Ishikawa (cell line): ENCODE results near the gene ZFP30.

Experiments
- CEBPB ChIP-seq: IDR thresholded peaks from 2 replicates; pipeline ENCODE4 v1.6.1; 2012
- CREB1 ChIP-seq: IDR thresholded peaks from 2 replicates; pipeline ENCODE4 v1.6.1; 2012; ENCODE audit warnings: low read depth
- EGR1 ChIP-seq: IDR thresholded peaks from 2 replicates; pipeline ENCODE4 v1.6.1; 2012
- EP300 ChIP-seq: IDR thresholded peaks from 2 replicates; pipeline ENCODE4 v1.6.1; 2012; ENCODE audit warnings: borderline replicate concordance
- FOXM1 ChIP-seq: IDR thresholded peaks from 2 replicates; pipeline ENCODE4 v1.6.1; 2012; ENCODE audit warnings: low read depth, borderline replicate concordance
- NFIC ChIP-seq: IDR thresholded peaks from 2 replicates; pipeline ENCODE4 v1.6.1; 2012
- RAD21 ChIP-seq: IDR thresholded peaks from 2 replicates; pipeline ENCODE4 v1.6.1; 2012; ENCODE audit warnings: low read depth
- TAF1 ChIP-seq: IDR thresholded peaks from 2 replicates; pipeline ENCODE4 v1.6.1; 2012; ENCODE audit warnings: low read depth, mild to moderate bottlenecking
- TCF12 ChIP-seq: IDR thresholded peaks from 2 replicates; pipeline ENCODE4 v1.6.1; 2012; ENCODE audit warnings: low read depth
- TEAD4 ChIP-seq: IDR thresholded peaks from 2 replicates; pipeline ENCODE4 v1.6.1; 2012
- YY1 ChIP-seq: IDR thresholded peaks from 2 replicates; pipeline ENCODE4 v1.6.1; 2012; ENCODE audit warnings: low read depth
- ZBTB7A ChIP-seq: IDR thresholded peaks from 2 replicates; pipeline ENCODE4 v1.6.1; 2012; ENCODE audit warnings: low read depth
- TF ChIP-seq, protein P1 (sequence below): IDR thresholded peaks from 2 replicates; pipeline ENCODE4 v1.6.1; 2012; ENCODE audit warnings: low read depth, mild to moderate bottlenecking
- TF ChIP-seq, protein P2 (sequence below): IDR thresholded peaks from 2 replicates; pipeline ENCODE4 v1.6.1; 2012
- TF ChIP-seq, protein P3 (sequence below): IDR thresholded peaks from 2 replicates; pipeline ENCODE4 v1.6.1; 2012

Gene ZFP30

DNA sequence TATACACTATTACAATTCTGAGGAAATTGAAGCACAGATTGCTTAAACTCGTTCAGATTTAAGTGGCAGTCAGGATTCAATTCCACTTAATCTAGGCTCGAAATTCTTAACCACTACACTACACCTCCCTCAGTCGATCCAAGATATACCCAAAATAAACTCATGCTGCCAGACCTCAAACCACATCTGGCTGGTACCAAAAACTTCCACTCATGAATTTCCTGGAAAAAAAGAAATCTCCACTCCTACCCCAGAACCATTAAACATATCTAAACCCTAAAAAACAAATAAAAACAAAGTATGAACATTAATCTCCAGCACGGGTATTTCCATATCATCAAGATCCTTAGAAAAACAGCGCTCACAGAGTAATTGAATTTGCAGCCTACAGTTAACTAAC lies 1.1 kb downstream of the ZFP30 start:
- TF ChIP-seq, protein P1, sequence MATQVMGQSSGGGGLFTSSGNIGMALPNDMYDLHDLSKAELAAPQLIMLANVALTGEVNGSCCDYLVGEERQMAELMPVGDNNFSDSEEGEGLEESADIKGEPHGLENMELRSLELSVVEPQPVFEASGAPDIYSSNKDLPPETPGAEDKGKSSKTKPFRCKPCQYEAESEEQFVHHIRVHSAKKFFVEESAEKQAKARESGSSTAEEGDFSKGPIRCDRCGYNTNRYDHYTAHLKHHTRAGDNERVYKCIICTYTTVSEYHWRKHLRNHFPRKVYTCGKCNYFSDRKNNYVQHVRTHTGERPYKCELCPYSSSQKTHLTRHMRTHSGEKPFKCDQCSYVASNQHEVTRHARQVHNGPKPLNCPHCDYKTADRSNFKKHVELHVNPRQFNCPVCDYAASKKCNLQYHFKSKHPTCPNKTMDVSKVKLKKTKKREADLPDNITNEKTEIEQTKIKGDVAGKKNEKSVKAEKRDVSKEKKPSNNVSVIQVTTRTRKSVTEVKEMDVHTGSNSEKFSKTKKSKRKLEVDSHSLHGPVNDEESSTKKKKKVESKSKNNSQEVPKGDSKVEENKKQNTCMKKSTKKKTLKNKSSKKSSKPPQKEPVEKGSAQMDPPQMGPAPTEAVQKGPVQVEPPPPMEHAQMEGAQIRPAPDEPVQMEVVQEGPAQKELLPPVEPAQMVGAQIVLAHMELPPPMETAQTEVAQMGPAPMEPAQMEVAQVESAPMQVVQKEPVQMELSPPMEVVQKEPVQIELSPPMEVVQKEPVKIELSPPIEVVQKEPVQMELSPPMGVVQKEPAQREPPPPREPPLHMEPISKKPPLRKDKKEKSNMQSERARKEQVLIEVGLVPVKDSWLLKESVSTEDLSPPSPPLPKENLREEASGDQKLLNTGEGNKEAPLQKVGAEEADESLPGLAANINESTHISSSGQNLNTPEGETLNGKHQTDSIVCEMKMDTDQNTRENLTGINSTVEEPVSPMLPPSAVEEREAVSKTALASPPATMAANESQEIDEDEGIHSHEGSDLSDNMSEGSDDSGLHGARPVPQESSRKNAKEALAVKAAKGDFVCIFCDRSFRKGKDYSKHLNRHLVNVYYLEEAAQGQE, result no peak
- TF ChIP-seq ZBTB7A (no peak), YY1 (no peak), TAF1 (no peak), TCF12 (no peak), EGR1 (no peak), TEAD4 (no peak)

DNA sequence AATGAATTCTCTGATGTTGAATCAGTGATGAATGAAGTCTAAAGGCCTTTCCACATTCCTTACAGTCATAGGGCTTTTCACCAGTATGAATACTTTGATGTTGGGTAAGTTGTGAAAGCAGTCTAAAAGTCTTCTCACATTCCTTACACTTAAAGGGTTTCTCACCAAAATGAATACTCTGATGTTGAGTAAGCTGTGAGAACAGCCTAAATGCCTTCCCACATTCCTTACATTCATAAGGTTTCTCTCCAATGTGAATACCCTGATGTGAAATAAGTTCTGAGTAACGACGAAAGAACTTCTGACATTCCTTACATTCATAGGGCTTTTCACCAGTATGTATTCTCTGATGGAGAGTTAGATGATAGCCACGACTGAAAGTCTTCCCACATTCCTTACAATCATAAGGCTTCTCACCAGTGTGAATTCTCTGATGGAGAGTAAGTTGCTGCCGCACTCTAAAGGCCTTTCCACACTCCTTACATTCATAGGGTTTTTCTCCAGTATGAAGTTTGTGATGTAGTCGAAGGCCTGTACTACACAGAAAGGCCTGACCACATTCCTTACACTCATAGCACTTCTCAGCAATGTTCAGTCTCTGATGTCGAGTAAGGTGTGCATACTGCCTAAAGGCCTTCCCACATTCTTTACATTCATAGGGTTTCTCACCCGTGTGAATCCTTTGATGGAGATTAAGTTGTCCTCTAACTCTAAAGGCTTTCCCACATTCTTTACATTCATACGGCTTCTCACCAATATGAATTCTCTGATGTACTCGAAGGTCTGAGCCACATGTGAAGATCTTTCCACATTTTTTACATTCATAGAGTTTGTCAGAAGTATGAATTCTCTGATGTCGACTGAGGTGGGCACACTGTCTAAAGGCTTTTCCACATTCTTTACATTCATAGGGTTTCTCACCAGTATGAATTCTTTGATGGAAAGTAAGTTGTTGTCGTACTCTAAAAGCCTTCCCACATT lies 19.9 kb downstream of the ZFP30 start:
- no peak for TF ChIP-seq RAD21
- TF ChIP-seq, protein P1, result no peak

DNA sequence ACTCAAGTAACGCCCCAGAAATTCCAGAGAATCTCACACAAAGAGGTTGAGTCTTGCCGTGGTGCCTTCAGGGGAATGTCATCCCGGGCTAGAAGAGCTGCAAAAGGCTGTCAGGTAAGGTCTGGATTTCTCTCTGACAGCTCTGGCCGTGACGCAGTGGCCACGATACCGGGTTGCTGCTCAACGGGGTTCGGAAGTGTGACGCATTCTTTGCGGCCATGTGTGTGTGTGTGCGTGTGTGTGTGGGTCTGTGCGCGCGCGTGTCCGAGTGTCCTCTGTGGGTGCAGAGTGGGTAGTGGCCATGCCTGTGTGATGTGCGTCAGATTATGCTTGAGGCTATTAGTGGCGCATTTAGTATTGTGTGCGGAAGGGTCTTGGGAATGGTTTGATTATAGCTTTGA lies 60.3 kb downstream of the ZFP30 start:
- TF ChIP-seq TEAD4 (peak; percentile 12; the same call in 1 of the 2 replicates), EP300 (no peak), FOXM1 (no peak), TAF1 (no peak), YY1 (0 out of 2 replicates have a peak, but pooled peaks have one; percentile 46), TCF12 (no peak), CEBPB (no peak)
- TF ChIP-seq, protein P2, sequence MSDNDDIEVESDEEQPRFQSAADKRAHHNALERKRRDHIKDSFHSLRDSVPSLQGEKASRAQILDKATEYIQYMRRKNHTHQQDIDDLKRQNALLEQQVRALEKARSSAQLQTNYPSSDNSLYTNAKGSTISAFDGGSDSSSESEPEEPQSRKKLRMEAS, result peak; percentile 44

DNA sequence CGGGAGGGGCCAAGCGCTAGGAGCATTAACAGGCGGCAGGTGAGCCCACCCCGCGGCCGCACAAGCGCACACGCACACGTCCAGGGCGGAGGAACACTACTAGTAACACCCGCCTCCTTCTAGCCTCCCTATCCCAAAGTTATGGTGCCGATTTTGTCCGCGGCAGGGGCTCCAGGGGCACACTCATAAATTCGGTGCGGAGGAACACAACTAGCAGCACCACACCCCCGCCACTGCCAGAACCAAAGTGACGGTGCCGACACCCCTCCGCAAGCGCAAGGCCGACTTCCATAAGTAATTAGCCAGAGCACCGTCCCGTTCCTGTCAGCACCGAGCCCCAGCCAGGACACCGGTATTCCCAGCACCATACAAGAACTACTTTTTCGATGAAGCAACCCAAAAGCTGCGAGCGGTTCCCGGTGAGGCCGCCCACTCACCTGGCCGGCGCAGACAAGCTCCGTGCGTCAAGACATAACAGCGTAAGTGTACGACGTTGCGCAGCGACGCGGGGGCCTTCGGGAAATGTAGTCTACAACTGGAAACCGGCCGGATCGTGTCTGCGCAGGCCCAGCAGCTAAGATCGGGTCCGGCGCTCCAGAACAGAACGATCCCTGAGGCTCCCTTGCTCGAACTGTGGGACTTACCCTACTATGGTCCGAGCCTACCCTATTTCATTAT lies 60.8 kb downstream of the ZFP30 start, which contains the start of the genes ZNF540 and ZNF571:
TSS of gene ZNF540 (plus strand) at position 573 of the 678 bp plus-strand sequence. CDS start 3,572 bp downstream, outside the sequence.
TSS of gene ZNF571 (minus strand) at position 489 of the 678 bp plus-strand sequence. CDS start 8,116 bp downstream, outside the sequence.
- TF ChIP-seq RAD21 (no peak), YY1 (peak; percentile 65), CEBPB (peak; percentile 65), NFIC (no peak), TEAD4 (0 out of 2 replicates have a peak, but pooled peaks have one; percentile 4), FOXM1 (no peak), TCF12 (peak; percentile 43; the same call in 1 of the 2 replicates), CREB1 (peak; percentile 57), ZBTB7A (no peak), EGR1 (peak; percentile 95), TAF1 (peak; percentile 49; the same call in 1 of the 2 replicates), EP300 (no peak)
- TF ChIP-seq, protein P2, result no peak; the same call in 1 of the 2 replicates
- TF ChIP-seq, protein P3, sequence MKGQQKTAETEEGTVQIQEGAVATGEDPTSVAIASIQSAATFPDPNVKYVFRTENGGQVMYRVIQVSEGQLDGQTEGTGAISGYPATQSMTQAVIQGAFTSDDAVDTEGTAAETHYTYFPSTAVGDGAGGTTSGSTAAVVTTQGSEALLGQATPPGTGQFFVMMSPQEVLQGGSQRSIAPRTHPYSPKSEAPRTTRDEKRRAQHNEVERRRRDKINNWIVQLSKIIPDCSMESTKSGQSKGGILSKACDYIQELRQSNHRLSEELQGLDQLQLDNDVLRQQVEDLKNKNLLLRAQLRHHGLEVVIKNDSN, result 0 out of 2 replicates have a peak, but pooled peaks have one; percentile 3
- TF ChIP-seq, protein P1, result no peak
